GM18870 (cell line): ENCODE measurements around the gene DGKG.

Experiments used
- ATAC-seq: cut with Tn5 transposase; IDR thresholded peaks from one replicate; pipeline ENCODE4 v1.9.1; 2021; ENCODE audit warnings: moderate library complexity; ENCODE audit not compliant: unreplicated experiment

The DGKG gene

GRCh38 chr3:186281176-186281575 lies 80.9 kb downstream of the DGKG start:
- no peak for ATAC-seq

GRCh38 chr3:186280737-186281136 lies 81.3 kb downstream of the DGKG start:
- ATAC-seq, result no peak

GRCh38 chr3:186277268-186277909 lies 84.6 kb downstream of the DGKG start:
- ATAC-seq, result no peak

GRCh38 chr3:186275436-186275835 lies 86.6 kb downstream of the DGKG start:
- no peak for ATAC-seq

GRCh38 chr3:186273586-186273985 lies 88.4 kb downstream of the DGKG start:
- ATAC-seq, result no peak

- no peak for ATAC-seq
Observed at GRCh38 chr3:186270701-186271100, 91.3 kb downstream of the DGKG start.

GRCh38 chr3:186268616-186269448 lies 93.2 kb downstream of the DGKG start:
- ATAC-seq, result no peak

- no peak for ATAC-seq
Observed at GRCh38 chr3:186267758-186268157, 94.3 kb downstream of the DGKG start.

- ATAC-seq, result no peak
Observed at GRCh38 chr3:186264608-186265400, 97.2 kb downstream of the DGKG start.

- ATAC-seq, result no peak
Observed at GRCh38 chr3:186261638-186262037, 100.4 kb downstream of the DGKG start.

- ATAC-seq, result no peak
Observed at GRCh38 chr3:186260726-186261125, 101.3 kb downstream of the DGKG start.

- ATAC-seq, result no peak
Observed at GRCh38 chr3:186259612-186260383, 102.2 kb downstream of the DGKG start.

- ATAC-seq, result no peak
Observed at GRCh38 chr3:186258968-186259367, 103.1 kb downstream of the DGKG start.

GRCh38 chr3:186257866-186258265 lies 104.2 kb downstream of the DGKG start:
- no peak for ATAC-seq

- no peak for ATAC-seq
Observed at GRCh38 chr3:186255703-186256331, 106.2 kb downstream of the DGKG start.

- peak; percentile 69 for ATAC-seq
Observed at GRCh38 chr3:186254676-186255650, 107.1 kb downstream of the DGKG start.

- ATAC-seq, result no peak
Observed at GRCh38 chr3:186251948-186252619, 110.0 kb downstream of the DGKG start.

GRCh38 chr3:186248850-186249249 lies 113.2 kb downstream of the DGKG start:
- ATAC-seq, result no peak
